Lower lobe of right lung (tissue), 2 donors: ENCODE data around the gene SMPX. TPM values are rescaled to one million over a fixed set of nuclear protein-coding genes. Genes with fewer than 3 reads are reported as not detected.

ENCODE experiments used
- ATAC-seq, 2 donors: fragments of 200-7000 bp; cut with Tn5 transposase; one replicate each; pipeline ENCODE4 v1.9.1; 2020 to 2022; ENCODE audit warnings: mild to moderate bottlenecking in 2 of 2, moderate library complexity in 2 of 2
- DNase-seq: peaks from one replicate; pipeline ENCODE4 v3.0.0-alpha.2; 2020
- H3K27ac ChIP-seq: fragments of 200-600 bp; one replicate; pipeline ENCODE4 v1.8.0; 2022
- H3K27me3 ChIP-seq: fragments of 200-600 bp; one replicate; pipeline ENCODE4 v1.8.0; 2022; ENCODE audit warnings: low read depth
- H3K36me3 ChIP-seq: fragments of 200-600 bp; one replicate; pipeline ENCODE4 v1.8.0; 2022; ENCODE audit warnings: mild to moderate bottlenecking
- H3K4me1 ChIP-seq: fragments of 200-600 bp; one replicate; pipeline ENCODE4 v1.8.0; 2022
- H3K4me3 ChIP-seq: fragments of 200-600 bp; one replicate; pipeline ENCODE4 v1.8.0; 2022; ENCODE audit warnings: mild to moderate bottlenecking
- H3K9me3 ChIP-seq: fragments of 200-600 bp; one replicate; pipeline ENCODE4 v1.8.0; 2022
- intact Hi-C: fragments of 100-400 bp; cut with DNase I; formaldehyde crosslinking; loops from one replicate; pipeline ENCODE4 v1.11.0; 2022
- total RNA-seq: library from RNA; stranded (reverse); fragmentation: NEBNext Ultra II Directional; extraction: Animal tissue kit (Norgen Biotek cat#: 25700); gene quantifications from one replicate; pipeline ENCODE4 v1.2.1, GENCODE V29; 2021
- TF ChIP-seq, protein P1 (sequence below): fragments of 200-600 bp; IDR thresholded peaks from one replicate; pipeline ENCODE4 v1.8.0; 2022; ENCODE audit warnings: antibody characterized with exemption, mild to moderate bottlenecking
- donor health status: DM: no; HTN: yes; CAD: no; lungs with severe emphysema.

SMPX gene
- total RNA-seq, 1 donor from 2014 or later, result not detected

DNA sequence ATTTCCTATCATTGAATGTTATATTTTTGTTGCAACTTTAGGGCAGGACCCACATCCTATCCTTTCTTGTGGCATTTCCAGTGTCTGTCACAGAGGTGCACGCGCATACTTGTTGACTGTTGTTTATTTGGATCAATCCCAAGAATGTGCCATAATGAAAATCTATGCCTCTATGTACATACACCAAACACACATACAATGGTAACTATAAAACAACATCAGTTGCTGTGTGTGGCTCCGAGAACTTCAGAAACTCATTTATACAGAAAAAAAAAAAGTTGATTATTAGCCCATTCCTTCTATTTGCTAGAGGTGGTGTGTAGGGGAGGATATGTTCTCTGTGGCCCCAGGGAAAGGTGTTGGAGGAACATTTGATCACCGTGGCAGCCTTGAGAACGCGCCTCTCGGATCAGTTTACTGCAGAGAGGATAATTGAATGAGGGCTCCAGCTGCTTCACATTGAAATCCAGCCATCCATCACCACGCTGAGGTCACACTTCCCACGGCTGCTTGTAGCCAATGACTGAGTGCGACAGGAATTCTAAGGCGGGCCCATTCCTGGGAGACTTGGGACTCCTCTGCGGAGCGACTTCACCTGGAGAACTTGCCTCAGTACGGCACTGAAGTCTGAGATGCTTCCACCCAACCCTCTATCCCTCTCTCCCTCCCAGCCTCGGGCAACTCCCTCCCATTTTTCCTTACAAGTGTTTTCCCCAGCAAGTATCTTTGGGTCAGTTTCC lies 19.5 kb downstream of the SMPX start:
- H3K36me3 ChIP-seq, result no peaks in the 10 kb centered on the region
- H3K27ac ChIP-seq, result no peak overlapping the region
- intact Hi-C loops, result no loop called here
- no peaks in the 10 kb centered on the region for H3K27me3 ChIP-seq
- TF ChIP-seq, protein P1, sequence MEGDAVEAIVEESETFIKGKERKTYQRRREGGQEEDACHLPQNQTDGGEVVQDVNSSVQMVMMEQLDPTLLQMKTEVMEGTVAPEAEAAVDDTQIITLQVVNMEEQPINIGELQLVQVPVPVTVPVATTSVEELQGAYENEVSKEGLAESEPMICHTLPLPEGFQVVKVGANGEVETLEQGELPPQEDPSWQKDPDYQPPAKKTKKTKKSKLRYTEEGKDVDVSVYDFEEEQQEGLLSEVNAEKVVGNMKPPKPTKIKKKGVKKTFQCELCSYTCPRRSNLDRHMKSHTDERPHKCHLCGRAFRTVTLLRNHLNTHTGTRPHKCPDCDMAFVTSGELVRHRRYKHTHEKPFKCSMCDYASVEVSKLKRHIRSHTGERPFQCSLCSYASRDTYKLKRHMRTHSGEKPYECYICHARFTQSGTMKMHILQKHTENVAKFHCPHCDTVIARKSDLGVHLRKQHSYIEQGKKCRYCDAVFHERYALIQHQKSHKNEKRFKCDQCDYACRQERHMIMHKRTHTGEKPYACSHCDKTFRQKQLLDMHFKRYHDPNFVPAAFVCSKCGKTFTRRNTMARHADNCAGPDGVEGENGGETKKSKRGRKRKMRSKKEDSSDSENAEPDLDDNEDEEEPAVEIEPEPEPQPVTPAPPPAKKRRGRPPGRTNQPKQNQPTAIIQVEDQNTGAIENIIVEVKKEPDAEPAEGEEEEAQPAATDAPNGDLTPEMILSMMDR, result no peak
- no peaks in the 10 kb centered on the region for H3K9me3 ChIP-seq
- H3K4me3 ChIP-seq, result no peak overlapping the region
- H3K4me1 ChIP-seq, result no peaks in the 10 kb centered on the region
- DNase-seq, result no peak
- ATAC-seq, result no peak

DNA sequence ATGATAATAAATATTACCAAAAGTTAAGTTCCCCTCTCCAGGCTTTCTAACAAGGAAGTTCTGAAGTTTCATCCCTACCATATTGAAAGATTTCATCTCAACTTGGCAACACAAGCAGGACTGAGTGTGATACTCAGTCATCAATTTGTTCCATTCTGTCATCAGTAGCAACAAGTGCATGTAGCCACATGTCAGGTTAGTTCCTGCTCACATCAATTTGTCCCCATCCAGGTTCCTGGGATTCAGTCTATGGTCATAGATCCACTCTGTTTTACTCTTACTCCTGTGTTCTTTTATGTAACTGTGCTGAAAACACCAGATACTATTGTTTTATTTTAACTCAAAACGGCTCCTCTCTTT lies 22.2 kb downstream of the SMPX start:
- ATAC-seq (no peak), DNase-seq (no peak)
- intact Hi-C loops, result no loop called here
- TF ChIP-seq, protein P1, result no peak
- Histone ChIP-seq H3K27me3 (no peaks in the 10 kb centered on the region), H3K36me3 (no peaks in the 10 kb centered on the region), H3K4me1 (no peaks in the 10 kb centered on the region), H3K9me3 (no peaks in the 10 kb centered on the region), H3K27ac (no peak overlapping the region), H3K4me3 (no peak overlapping the region)

DNA sequence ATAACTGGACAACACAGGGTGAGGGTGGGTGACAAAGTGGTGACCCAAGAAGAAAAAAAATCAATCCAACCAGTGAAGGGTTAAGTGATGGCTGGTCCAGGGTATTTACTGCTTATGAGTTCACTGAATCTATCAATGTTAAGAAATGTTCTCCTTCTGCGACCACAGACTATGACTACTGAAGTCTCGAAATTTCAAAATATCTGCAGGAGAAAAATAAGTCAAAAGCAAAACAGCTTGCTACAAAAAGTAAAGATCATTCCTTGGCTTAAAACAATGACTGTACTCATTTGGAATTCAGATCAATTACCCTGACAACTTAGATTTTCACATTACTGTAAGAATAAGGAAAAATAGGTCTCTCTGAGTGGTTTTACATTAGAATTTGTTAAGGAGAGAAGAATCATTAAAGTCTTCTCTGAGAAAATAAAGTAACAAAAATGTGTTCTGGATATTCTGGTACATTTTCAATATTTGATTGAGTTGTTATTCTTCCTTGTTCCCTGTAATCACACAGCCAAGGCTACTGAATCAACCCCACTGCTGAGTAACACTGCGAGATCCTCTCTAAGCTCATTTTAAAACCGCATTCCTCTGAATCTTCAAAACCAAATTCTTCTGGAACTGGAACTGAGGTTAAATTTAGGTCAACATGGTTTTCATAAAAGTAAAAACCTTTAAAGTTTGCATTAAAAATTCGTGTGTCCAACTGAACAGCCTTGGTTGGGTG lies 22.7 kb downstream of the SMPX start:
- intact Hi-C loops, result no loop called here
- Histone ChIP-seq H3K36me3 (no peaks in the 10 kb centered on the region), H3K27ac (no peak overlapping the region), H3K27me3 (no peaks in the 10 kb centered on the region), H3K4me1 (no peaks in the 10 kb centered on the region), H3K9me3 (no peaks in the 10 kb centered on the region), H3K4me3 (no peak overlapping the region)
- ATAC-seq (no peak), DNase-seq (no peak)
- TF ChIP-seq, protein P1, result no peak

DNA sequence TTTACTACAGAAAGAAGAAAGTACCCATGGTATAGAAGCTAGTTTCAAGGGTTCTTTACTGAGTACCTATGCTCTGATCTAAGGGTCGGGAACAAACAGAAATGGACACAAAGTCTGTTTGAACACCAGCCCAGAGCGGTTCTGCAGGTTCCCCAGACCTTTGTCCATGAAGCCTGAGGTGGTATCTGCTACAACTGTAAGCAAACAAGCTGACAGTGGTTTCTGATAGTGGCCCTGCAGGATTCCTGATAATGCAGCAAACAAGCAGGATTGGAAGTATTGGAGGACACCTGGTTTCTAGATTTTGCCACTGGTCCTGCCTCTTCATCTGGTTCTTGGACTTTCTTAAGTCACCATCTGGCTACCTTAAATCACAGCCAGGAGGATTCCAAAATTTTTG lies 23.7 kb downstream of the SMPX start:
- no peak overlapping the region for H3K4me3 ChIP-seq
- TF ChIP-seq, protein P1, result no peak
- H3K9me3 ChIP-seq, result no peaks in the 10 kb centered on the region
- H3K27ac ChIP-seq, result no peak overlapping the region
- intact Hi-C loops, result no loop called here
- ATAC-seq (no peak), DNase-seq (no peak)
- H3K4me1 ChIP-seq, result no peaks in the 10 kb centered on the region
- no peaks in the 10 kb centered on the region for H3K27me3 ChIP-seq
- no peaks in the 10 kb centered on the region for H3K36me3 ChIP-seq

DNA sequence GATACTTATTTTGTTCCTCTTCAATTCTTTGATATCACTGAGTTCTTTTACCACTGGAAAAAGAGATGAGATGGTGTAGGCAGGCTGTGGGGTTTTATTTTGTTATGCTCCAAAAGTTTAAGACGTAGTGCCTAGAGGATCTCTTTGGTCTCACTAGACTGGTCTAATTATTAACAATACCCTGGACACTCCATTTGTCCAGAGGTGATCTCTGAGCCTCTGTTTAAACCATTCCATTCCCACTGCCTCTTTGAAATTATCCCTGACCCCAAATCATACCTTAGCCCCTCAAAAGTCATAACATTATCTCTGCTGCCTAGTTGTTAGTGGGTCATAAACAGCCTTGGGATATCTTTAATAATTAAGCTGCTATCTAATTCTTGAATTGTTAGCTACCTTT lies 24.2 kb downstream of the SMPX start:
- Histone ChIP-seq H3K9me3 (no peaks in the 10 kb centered on the region), H3K36me3 (no peaks in the 10 kb centered on the region), H3K27ac (no peak overlapping the region), H3K4me3 (no peak overlapping the region), H3K27me3 (no peaks in the 10 kb centered on the region), H3K4me1 (no peaks in the 10 kb centered on the region)
- TF ChIP-seq, protein P1, result no peak
- intact Hi-C loops, result no loop called here
- DNase-seq, result no peak
- no peak for ATAC-seq
